Measurements from ENCODE around the gene PRKCSH. TPM values are rescaled to one million over a fixed set of nuclear protein-coding genes. Genes with fewer than 3 reads are reported as not detected.
"Not testable (repeated sequence)": the region's sequence is repeated elsewhere in the genome, so short reads cannot be mapped to it uniquely, and the experiment has no call there.

PRKCSH gene
- total RNA-seq, 1 donor from 2014 or later, result 190 TPM

- no peak for DNase-seq (ENCODE audit: low spot score)
- intact Hi-C loops (cut with DNase I), result loop anchor here (10.0 kb wide), 1 partner anchor 152 kb away; the partner anchor contains the start of gene TSPAN16
- ATAC-seq, result peak; percentile 71
These were observed 11.3 kb downstream of the PRKCSH start for GRCh38 chr19:11446652-11447301.

GRCh38 chr19:11447347-11448262, 12.2 kb downstream of the PRKCSH start:
- DNase-seq (ENCODE audit: low spot score) (no peak), ATAC-seq (no peak)
- intact Hi-C loops (cut with DNase I), result loop anchor here (10.0 kb wide), 1 partner anchor 153 kb away; the partner anchor contains the start of gene TSPAN16

GRCh38 chr19:11448410-11448809, 13.0 kb downstream of the PRKCSH start:
- no peak for ATAC-seq
- intact Hi-C loops (cut with DNase I), result loop anchor here (10.0 kb wide), 1 partner anchor 154 kb away; the partner anchor contains the start of gene TSPAN16
- DNase-seq (ENCODE audit: low spot score), result no peak

- DNase-seq (ENCODE audit: low spot score) (no peak), ATAC-seq (no peak)
- intact Hi-C loops (cut with DNase I), result loop anchor here (10.0 kb wide), 1 partner anchor 154 kb away; the partner anchor contains the start of gene TSPAN16
These were observed 13.6 kb downstream of the PRKCSH start for GRCh38 chr19:11448923-11449554.

GRCh38 chr19:11450570-11451326, 15.3 kb downstream of the PRKCSH start:
- intact Hi-C loops (cut with DNase I), result no loop called here
- DNase-seq (ENCODE audit: low spot score), result no peak
- ATAC-seq, result no peak

- DNase-seq (ENCODE audit: low spot score), result no peak
- intact Hi-C loops (cut with DNase I), result no loop called here
- no peak for ATAC-seq
These were observed 16.0 kb downstream of the PRKCSH start for GRCh38 chr19:11451327-11451870.

GRCh38 chr19:11451871-11452619, 16.6 kb downstream of the PRKCSH start:
- no peak for ATAC-seq
- intact Hi-C loops (cut with DNase I), result no loop called here

GRCh38 chr19:11452620-11453310, 17.3 kb downstream of the PRKCSH start:
- ATAC-seq (no peak), DNase-seq (ENCODE audit: low spot score) (no peak)
- intact Hi-C loops (cut with DNase I), result no loop called here

More at GRCh38 chr19:11451871-11452619, 16.6 kb downstream of the PRKCSH start:
- no peak for DNase-seq (ENCODE audit: low spot score)

- ATAC-seq (no peak), DNase-seq (ENCODE audit: low spot score) (no peak)
- intact Hi-C loops (cut with DNase I), result no loop called here
These were observed 18.3 kb downstream of the PRKCSH start for GRCh38 chr19:11453468-11454341.

- intact Hi-C loops (cut with DNase I); ATAC-seq; DNase-seq (ENCODE audit: low spot score): not testable (repeated sequence)
These were observed 19.8 kb downstream of the PRKCSH start for GRCh38 chr19:11455233-11455554.

- intact Hi-C loops (cut with DNase I), result no loop called here
- ATAC-seq (no peak), DNase-seq (ENCODE audit: low spot score) (no peak)
These were observed 21.2 kb downstream of the PRKCSH start for GRCh38 chr19:11456659-11457058.

- intact Hi-C loops (cut with DNase I), result no loop called here
- DNase-seq (ENCODE audit: low spot score) (no peak), ATAC-seq (no peak)
These were observed 21.7 kb downstream of the PRKCSH start for GRCh38 chr19:11457115-11457514.

GRCh38 chr19:11457831-11458230, 22.4 kb downstream of the PRKCSH start:
- DNase-seq (ENCODE audit: low spot score) (no peak), ATAC-seq (no peak)
- intact Hi-C loops (cut with DNase I), result no loop called here

- DNase-seq (ENCODE audit: low spot score) (no peak), ATAC-seq (no peak)
- intact Hi-C loops (cut with DNase I), result no loop called here
These were observed 22.9 kb downstream of the PRKCSH start for GRCh38 chr19:11458236-11458900.

- DNase-seq (ENCODE audit: low spot score); ATAC-seq; intact Hi-C loops (cut with DNase I): not testable (repeated sequence)
These were observed 23.5 kb downstream of the PRKCSH start for GRCh38 chr19:11458912-11459311.

- ATAC-seq (no peak), DNase-seq (ENCODE audit: low spot score) (no peak)
- intact Hi-C loops (cut with DNase I), result no loop called here
These were observed 24.8 kb downstream of the PRKCSH start for GRCh38 chr19:11460207-11460606.
